ENCODE data around the gene COL9A2.

DNA sequence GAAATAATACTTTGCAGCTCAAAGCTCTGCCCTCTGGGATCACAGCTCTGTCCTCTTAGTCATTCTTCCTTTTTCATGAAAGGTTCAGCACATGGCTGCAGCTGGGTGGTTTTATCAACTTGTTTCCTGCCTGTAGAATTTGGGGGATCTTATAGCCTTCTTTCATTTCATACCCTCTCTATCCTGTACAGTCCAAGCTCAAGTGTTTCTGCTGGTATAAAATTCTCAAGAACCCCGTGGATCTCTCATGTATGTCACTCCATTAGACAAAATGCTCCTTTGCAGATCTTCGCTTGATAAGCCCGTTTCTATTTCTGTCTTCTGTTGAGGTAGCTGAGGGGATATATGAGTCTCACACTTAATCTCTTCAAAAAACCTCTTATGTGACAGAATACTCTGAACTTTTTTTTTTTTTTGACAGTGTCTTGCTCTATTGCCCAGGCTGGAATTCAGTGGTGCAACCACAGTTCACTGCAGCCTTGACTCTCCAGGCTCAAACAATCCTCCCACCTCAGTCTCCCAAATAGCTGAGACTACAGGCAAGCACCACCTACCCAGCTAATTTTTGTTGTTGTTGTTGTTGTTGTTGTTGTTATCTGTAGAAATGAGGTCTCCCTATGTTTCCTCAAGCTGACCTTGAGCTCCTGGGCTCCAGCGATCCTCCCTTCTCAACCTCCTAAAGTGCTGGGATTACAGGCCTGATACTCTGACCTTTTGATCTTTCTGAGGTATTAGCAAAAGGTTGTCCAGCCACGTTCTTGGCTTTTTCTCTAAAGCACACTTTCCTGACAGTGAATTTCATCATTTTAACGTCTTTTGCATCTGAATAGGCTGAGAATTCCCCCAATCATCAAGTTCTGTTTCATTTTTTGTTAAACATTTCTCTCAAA is 24.6 kb upstream of the COL9A2 start:
- TF ChIP-seq CTCF (conservative IDR thresholded peaks at IDR 0.05; ENCODE audit: low read length) (no peak), EZH2phosphoT487 (IDR thresholded peaks at IDR 0.05; ENCODE audit: borderline replicate concordance, low read depth, low read length) (no peak)
